Measurements from ENCODE around the gene AIG1. TPM values are rescaled to one million over a fixed set of nuclear protein-coding genes. Genes with fewer than 3 reads are reported as not detected.
"Not testable (repeated sequence)": the region's sequence is repeated elsewhere in the genome, so short reads cannot be mapped to it uniquely, and the experiment has no call there.

Gene AIG1
- total RNA-seq, 1 experiment from 2014 or later, result 51.1 TPM

GRCh38 chr6:143166247-143166695 is 105.6 kb downstream of the AIG1 start:
- no peak overlapping the region for H3K4me2 ChIP-seq (ENCODE audit: low read length)
- H2AFZ ChIP-seq (ENCODE audit: low read depth, low read length, poor library complexity, severe bottlenecking), result no peak overlapping the region
- H4K20me1 ChIP-seq (ENCODE audit: insufficient read depth), result no peaks in the 10 kb centered on the region
- no peaks in the 10 kb centered on the region for H3K36me3 ChIP-seq (ENCODE audit: control insufficient read depth in 1 of 2, insufficient read depth in 2 of 2, low read length in 2 of 2)
- no TSS peak for BruUV-seq (replicated peaks)
- H3K4me3 ChIP-seq (replicated peaks in 1 of 2; ENCODE audit: low read depth in 1 of 2, low read length in 2 of 2), result no peak overlapping the region
- RAD21 ChIA-PET (ENCODE audit: low non-redundant PET in 1 of 2, low total read pairs in 2 of 2, uncharacterized antibody in 2 of 2, unreplicated experiment in 2 of 2), result no interaction called here
- H3K9ac ChIP-seq (ENCODE audit: low read length), result no peak overlapping the region
- H3K9me2 ChIP-seq (ENCODE audit: insufficient read depth), result no peaks in the 10 kb centered on the region
- no peaks in the 10 kb centered on the region for H3K27me3 ChIP-seq (ENCODE audit: insufficient read depth, low read length)
- no peak for TF ChIP-seq RAD21 (IDR thresholded peaks at IDR 0.05; ENCODE audit: low read depth)
- no peak for TF ChIP-seq ELF1 (IDR thresholded peaks at IDR 0.05; ENCODE audit: borderline replicate concordance, low read depth)
- CTCF ChIA-PET, result no interaction called here
- no peaks in the 10 kb centered on the region for H3K79me2 ChIP-seq (ENCODE audit: insufficient read depth, low read length)
- POLR2A ChIA-PET, result no interaction called here
- H3K9me3 ChIP-seq (ENCODE audit: control insufficient read depth in 1 of 2, insufficient read depth in 1 of 2, low read depth in 1 of 2, low read length in 2 of 2), result no peaks in the 10 kb centered on the region
- no peaks in the 10 kb centered on the region for H3K4me1 ChIP-seq (ENCODE audit: control insufficient read depth in 1 of 2, insufficient read depth in 2 of 2, low read length in 2 of 2)
- ATAC-seq, result no peak
- no peak overlapping the region for H3K27ac ChIP-seq (ENCODE audit: low read depth, low read length)
- intact Hi-C loops (cut with micrococcal nuclease), result no loop called here
- DNase-seq (ENCODE audit: low read depth, low spot score), result no peak

GRCh38 chr6:143167224-143167623 is 106.5 kb downstream of the AIG1 start:
- no peak for DNase-seq (ENCODE audit: low read depth, low spot score)

GRCh38 chr6:143168396-143168816 is 107.7 kb downstream of the AIG1 start:
- CTCF ChIA-PET; H3K4me2 ChIP-seq (ENCODE audit: low read length); ATAC-seq; DNase-seq (ENCODE audit: low read depth, low spot score); H3K36me3 ChIP-seq (ENCODE audit: control insufficient read depth in 1 of 2, insufficient read depth in 2 of 2, low read length in 2 of 2); H3K9ac ChIP-seq (ENCODE audit: low read length); H3K4me3 ChIP-seq (replicated peaks in 1 of 2; ENCODE audit: low read depth in 1 of 2, low read length in 2 of 2); H3K27me3 ChIP-seq (ENCODE audit: insufficient read depth, low read length); H3K9me2 ChIP-seq (ENCODE audit: insufficient read depth); RAD21 ChIA-PET (ENCODE audit: low non-redundant PET in 1 of 2, low total read pairs in 2 of 2, uncharacterized antibody in 2 of 2, unreplicated experiment in 2 of 2); H3K4me1 ChIP-seq (ENCODE audit: control insufficient read depth in 1 of 2, insufficient read depth in 2 of 2, low read length in 2 of 2); H4K20me1 ChIP-seq (ENCODE audit: insufficient read depth); H3K9me3 ChIP-seq (ENCODE audit: control insufficient read depth in 1 of 2, insufficient read depth in 1 of 2, low read depth in 1 of 2, low read length in 2 of 2); POLR2A ChIA-PET; H3K27ac ChIP-seq (ENCODE audit: low read depth, low read length); BruUV-seq (replicated peaks); H2AFZ ChIP-seq (ENCODE audit: low read depth, low read length, poor library complexity, severe bottlenecking); H3K79me2 ChIP-seq (ENCODE audit: insufficient read depth, low read length); intact Hi-C loops (cut with micrococcal nuclease): not testable (repeated sequence)

More at GRCh38 chr6:143167224-143167623, 106.5 kb downstream of the AIG1 start:
- POLR2A ChIA-PET, result no interaction called here
- Histone ChIP-seq H3K9me3 (ENCODE audit: control insufficient read depth in 1 of 2, insufficient read depth in 1 of 2, low read depth in 1 of 2, low read length in 2 of 2) (no peaks in the 10 kb centered on the region), H3K4me2 (ENCODE audit: low read length) (no peak overlapping the region), H4K20me1 (ENCODE audit: insufficient read depth) (no peaks in the 10 kb centered on the region), H3K36me3 (ENCODE audit: control insufficient read depth in 1 of 2, insufficient read depth in 2 of 2, low read length in 2 of 2) (no peaks in the 10 kb centered on the region), H3K79me2 (ENCODE audit: insufficient read depth, low read length) (no peaks in the 10 kb centered on the region), H3K4me1 (ENCODE audit: control insufficient read depth in 1 of 2, insufficient read depth in 2 of 2, low read length in 2 of 2) (no peaks in the 10 kb centered on the region), H3K4me3 (replicated peaks in 1 of 2; ENCODE audit: low read depth in 1 of 2, low read length in 2 of 2) (no peak overlapping the region), H3K27me3 (ENCODE audit: insufficient read depth, low read length) (no peaks in the 10 kb centered on the region), H3K9ac (ENCODE audit: low read length) (no peak overlapping the region), H3K27ac (ENCODE audit: low read depth, low read length) (no peak overlapping the region), H3K9me2 (ENCODE audit: insufficient read depth) (no peaks in the 10 kb centered on the region), H2AFZ (ENCODE audit: low read depth, low read length, poor library complexity, severe bottlenecking) (no peak overlapping the region)
- CTCF ChIA-PET, result no interaction called here
- ATAC-seq, result no peak
- intact Hi-C loops (cut with micrococcal nuclease), result no loop called here
- BruUV-seq (replicated peaks), result no TSS peak
- RAD21 ChIA-PET (ENCODE audit: low non-redundant PET in 1 of 2, low total read pairs in 2 of 2, uncharacterized antibody in 2 of 2, unreplicated experiment in 2 of 2), result no interaction called here
- no peak for TF ChIP-seq FOSL1 (IDR thresholded peaks at IDR 0.05; ENCODE audit: low read depth)
- TF ChIP-seq EZH2phosphoT487 (IDR thresholded peaks at IDR 0.05; ENCODE audit: borderline replicate concordance), result no peak
- no peak for TF ChIP-seq ATF3 (IDR thresholded peaks at IDR 0.05)
- no peak for TF ChIP-seq ZFX (IDR thresholded peaks at IDR 0.05)
- TF ChIP-seq RAD21 (IDR thresholded peaks at IDR 0.05; ENCODE audit: low read depth), result no peak
- no peak for TF ChIP-seq YY1 (IDR thresholded peaks at IDR 0.05; ENCODE audit: extremely low read depth, insufficient replicate concordance, low read depth, low read length)
- no peak for TF ChIP-seq SRF (IDR thresholded peaks at IDR 0.05; ENCODE audit: low read depth)
- TF ChIP-seq ELF1 (IDR thresholded peaks at IDR 0.05; ENCODE audit: borderline replicate concordance, low read depth), result no peak
- no peak for TF ChIP-seq TCF7L2 (IDR thresholded peaks at IDR 0.05; ENCODE audit: borderline replicate concordance, extremely low read depth, insufficient read depth, insufficient read length)
- no peak for TF ChIP-seq POLR2AphosphoS5 (IDR thresholded peaks at IDR 0.05; ENCODE audit: low read depth, low read length)
